H1 (cell line): Measurements from ENCODE around the gene SMG9. TPM values are rescaled to one million over a fixed set of nuclear protein-coding genes. Genes with fewer than 3 reads are reported as not detected.

ENCODE experiments used
- CTCF ChIA-PET: fragments of 300-600 bp; sonication (Branson Sonifier 250); formaldehyde crosslinking; loops from one replicate; lab custom pipeline; 2021; ENCODE audit not compliant: partially characterized antibody; lab: Charles Lee
- POLR2A ChIA-PET: fragments of 300-600 bp; sonication (Branson Sonifier 250); formaldehyde crosslinking; loops from one replicate; lab custom pipeline; 2021; ENCODE audit warnings: inconsistent platforms; ENCODE audit not compliant: partially characterized antibody; lab: Charles Lee
- DNase-seq, 2 experiments: peaks; one replicate each; pipeline versions ENCODE4 v3.0.0 to v3.0.0-alpha.2; 2010 to 2022; ENCODE audit warnings: low spot score in 2 of 2, low read depth in 1 of 2, mixed read lengths in 1 of 2
- FAIRE-seq: peaks from 2 replicates; lab custom pipeline; 2011; peaks lifted over from hg19 to GRCh38; lab: Jason Lieb, UNC
- H2AFZ ChIP-seq: 2 replicates; pipeline ENCODE4 v1.8.1; 2012; ENCODE audit warnings: low read length, inconsistent platforms
- H2AK5ac ChIP-seq: 2 replicates; pipeline ENCODE4 v1.6.1; 2013; ENCODE audit warnings: low read depth, low read length
- H2BK120ac ChIP-seq: replicated peaks from 2 replicates; pipeline ENCODE3; 2013; ENCODE audit warnings: low read depth, low read length, inconsistent platforms
- H2BK12ac ChIP-seq: 2 replicates; pipeline ENCODE4 v1.6.1; 2013; ENCODE audit warnings: low read depth, low read length
- H2BK15ac ChIP-seq: 2 replicates; pipeline ENCODE4 v1.6.1; 2013; ENCODE audit warnings: low read length
- H2BK20ac ChIP-seq: 2 replicates; pipeline ENCODE4 v1.6.1; 2013; ENCODE audit warnings: low read length
- H2BK5ac ChIP-seq: 2 replicates; pipeline ENCODE4 v1.6.1; 2013; ENCODE audit warnings: low read depth, low read length
- H3K14ac ChIP-seq: 2 replicates; pipeline ENCODE4 v1.6.1; 2013; ENCODE audit warnings: inconsistent platforms; ENCODE audit not compliant: insufficient read length
- H3K18ac ChIP-seq: 2 replicates; pipeline ENCODE4 v1.6.1; 2013; ENCODE audit warnings: low read length; ENCODE audit errors: extremely low read depth
- H3K23ac ChIP-seq: 2 replicates; pipeline ENCODE4 v1.6.1; 2013; ENCODE audit warnings: inconsistent platforms; ENCODE audit not compliant: insufficient read length
- H3K23me2 ChIP-seq: 2 replicates; pipeline ENCODE4 v1.6.1; 2013; ENCODE audit warnings: low read depth, low read length
- H3K27ac ChIP-seq: 2 replicates; pipeline ENCODE4 v1.6.1; 2011; ENCODE audit warnings: low read depth, low read length, inconsistent platforms
- H3K27me3 ChIP-seq, 4 experiments: replicated peaks in 1 of 4; 1 replicate in 1 of 4; 2 replicates in 3 of 4; pipeline versions ENCODE4 v1.6.1 to v1.8.1; 2011 to 2013; ENCODE audit warnings: low read length in 3 of 4, mild to moderate bottlenecking in 3 of 4, inconsistent platforms in 2 of 4, mixed read lengths in 2 of 4, moderate library complexity in 1 of 4; ENCODE audit not compliant: control insufficient read depth in 3 of 4, insufficient read depth in 3 of 4; ENCODE audit errors: extremely low read depth in 1 of 4
- H3K36me3 ChIP-seq, 4 experiments: 2 replicates each; pipeline versions ENCODE4 v1.6.1 to v1.8.1; 2011 to 2013; ENCODE audit warnings: mild to moderate bottlenecking in 4 of 4, low read length in 3 of 4, moderate library complexity in 2 of 4, control low read depth in 1 of 4, inconsistent platforms in 1 of 4; ENCODE audit not compliant: insufficient read depth in 4 of 4, control insufficient read depth in 2 of 4
- H3K4ac ChIP-seq: replicated peaks from 2 replicates; pipeline ENCODE3; 2013; ENCODE audit warnings: low read length, low read depth, mixed read lengths, inconsistent platforms; ENCODE audit not compliant: insufficient read length
- H3K4me1 ChIP-seq, 4 experiments: replicated peaks in 1 of 4; 1 replicate in 1 of 4; 2 replicates in 3 of 4; pipeline versions ENCODE4 v1.6.1 to v1.8.1; 2011 to 2013; ENCODE audit warnings: low read length in 3 of 4, inconsistent platforms in 2 of 4, mixed read lengths in 1 of 4; ENCODE audit not compliant: insufficient read depth in 4 of 4, control insufficient read depth in 3 of 4
- H3K4me2 ChIP-seq, 2 experiments: 2 replicates each; pipeline versions ENCODE4 v1.6.1 to v1.8.1; 2011 to 2013; ENCODE audit warnings: low read depth in 2 of 2, low read length in 2 of 2, control low read depth in 1 of 2, inconsistent platforms in 1 of 2, mild to moderate bottlenecking in 1 of 2; ENCODE audit not compliant: insufficient read depth in 1 of 2
- H3K4me3 ChIP-seq, 4 experiments: fragments of 200-600, 300-600 bp in 1 of 4; sonication (generic), shearing (Covaris generic), sonication (Bioruptor Twin) in 1 of 4; 2 replicates each; pipeline versions ENCODE4 v1.5.1 to v1.8.1; 2011 to 2016; ENCODE audit warnings: low read length in 4 of 4, low read depth in 3 of 4, control low read depth in 2 of 4, inconsistent platforms in 2 of 4, mild to moderate bottlenecking in 2 of 4, mixed read lengths in 1 of 4, moderate library complexity in 1 of 4; ENCODE audit not compliant: insufficient read depth in 2 of 4; ENCODE audit errors: extremely low read depth in 1 of 4
- H3K56ac ChIP-seq: replicated peaks from 2 replicates; pipeline ENCODE3; 2013; ENCODE audit warnings: low read depth, mild to moderate bottlenecking, mixed read lengths, low read length, inconsistent platforms; ENCODE audit not compliant: insufficient read length
- H3K79me1 ChIP-seq: 2 replicates; pipeline ENCODE4 v1.6.1; 2013; ENCODE audit warnings: low read depth, low read length, control low read depth
- H3K79me2 ChIP-seq, 2 experiments: 2 replicates each; pipeline versions ENCODE4 v1.6.1 to v1.8.1; 2012 to 2013; ENCODE audit warnings: low read length in 2 of 2, mild to moderate bottlenecking in 2 of 2, inconsistent platforms in 1 of 2; ENCODE audit not compliant: insufficient read depth in 2 of 2, control insufficient read depth in 1 of 2
- H3K9ac ChIP-seq, 4 experiments: replicated peaks in 1 of 4; 1 replicate in 1 of 4; 2 replicates in 3 of 4; pipeline versions ENCODE4 v1.6.1 to v1.8.1; 2011 to 2013; ENCODE audit warnings: low read depth in 3 of 4, low read length in 3 of 4, control low read depth in 2 of 4, mild to moderate bottlenecking in 2 of 4, moderate library complexity in 2 of 4, inconsistent platforms in 1 of 4; ENCODE audit errors: extremely low read depth in 1 of 4
- H3K9me3 ChIP-seq, 2 experiments: 2 replicates each; pipeline versions ENCODE4 v1.6.1 to v1.8.1; 2012 to 2013; ENCODE audit warnings: mild to moderate bottlenecking in 2 of 2, moderate library complexity in 2 of 2, control low read depth in 1 of 2, inconsistent platforms in 1 of 2, low read depth in 1 of 2, low read length in 1 of 2, mixed read lengths in 1 of 2; ENCODE audit not compliant: insufficient read depth in 2 of 2
- H4K20me1 ChIP-seq, 2 experiments: replicated peaks in 1 of 2; 2 replicates each; pipeline versions ENCODE3 to v1.8.1; 2011 to 2013; ENCODE audit warnings: inconsistent platforms in 2 of 2, low read length in 2 of 2, mild to moderate bottlenecking in 1 of 2; ENCODE audit not compliant: insufficient read depth in 2 of 2, control insufficient read depth in 1 of 2
- H4K5ac ChIP-seq: 2 replicates; pipeline ENCODE4 v1.6.1; 2013; ENCODE audit warnings: low read length, low read depth, mixed read lengths, inconsistent platforms; ENCODE audit not compliant: insufficient read length
- H4K8ac ChIP-seq: 2 replicates; pipeline ENCODE4 v1.8.0; 2013; ENCODE audit warnings: mild to moderate bottlenecking, moderate library complexity, low read length, inconsistent platforms; ENCODE audit not compliant: insufficient read depth; ENCODE audit errors: extremely low read depth
- H4K91ac ChIP-seq: replicated peaks from 2 replicates; pipeline ENCODE3; 2013; ENCODE audit warnings: low read length, mixed read lengths, inconsistent platforms; ENCODE audit not compliant: insufficient read length
- BCL11A ChIP-seq, 2 experiments: IDR thresholded peaks; one replicate each; pipeline ENCODE4 v1.6.1; 2011; ENCODE audit warnings: low read depth in 2 of 2, low read length in 2 of 2, mild to moderate bottlenecking in 2 of 2
- BRCA1 ChIP-seq: IDR thresholded peaks from 2 replicates; pipeline ENCODE4 v1.6.1; 2012; ENCODE audit warnings: low read depth, low read length, improper control_type of control experiment
- CREB1 ChIP-seq: IDR thresholded peaks from 2 replicates; pipeline ENCODE4 v1.6.1; 2012; ENCODE audit warnings: inconsistent platforms
- EGR1 ChIP-seq: IDR thresholded peaks from 2 replicates; pipeline ENCODE4 v1.6.1; 2011; ENCODE audit warnings: low read depth, low read length, borderline replicate concordance
- JUN ChIP-seq: IDR thresholded peaks from 2 replicates; pipeline ENCODE4 v1.6.1; 2011; ENCODE audit warnings: low read depth, mild to moderate bottlenecking, improper control_type of control experiment, low read length
- KDM4A ChIP-seq: IDR thresholded peaks from one replicate; pipeline ENCODE4 v1.7.1; 2012; ENCODE audit warnings: low read depth, mild to moderate bottlenecking, moderate library complexity, low read length, inconsistent platforms; ENCODE audit not compliant: severe bottlenecking
- POLR2AphosphoS5 ChIP-seq: IDR thresholded peaks from 2 replicates; pipeline ENCODE4 v1.6.1; 2011; ENCODE audit warnings: low read depth, low read length
- RBBP5 ChIP-seq: IDR thresholded peaks from 2 replicates; pipeline ENCODE4 v1.7.1; 2012; ENCODE audit warnings: low read depth, mild to moderate bottlenecking, inconsistent platforms, low read length, moderate library complexity, borderline replicate concordance
- RXRA ChIP-seq: IDR thresholded peaks from 2 replicates; pipeline ENCODE4 v1.6.1; 2011; ENCODE audit warnings: low read depth, mild to moderate bottlenecking, low read length, moderate library complexity; ENCODE audit not compliant: insufficient read depth
- SIX5 ChIP-seq: IDR thresholded peaks from 2 replicates; pipeline ENCODE4 v1.6.1; 2011; ENCODE audit warnings: mild to moderate bottlenecking, low read depth, low read length
- SP1 ChIP-seq: IDR thresholded peaks from 2 replicates; pipeline ENCODE4 v1.6.1; 2011; ENCODE audit warnings: low read depth, low read length
- SP2 ChIP-seq: IDR thresholded peaks from 2 replicates; pipeline ENCODE4 v1.6.1; 2012; ENCODE audit warnings: mild to moderate bottlenecking, low read length, inconsistent platforms
- SP4 ChIP-seq: IDR thresholded peaks from 2 replicates; pipeline ENCODE4 v1.6.1; 2012; ENCODE audit warnings: low read length, inconsistent platforms
- TAF1 ChIP-seq: IDR thresholded peaks from 2 replicates; pipeline ENCODE4 v1.6.1; 2011; ENCODE audit warnings: mild to moderate bottlenecking, low read depth, low read length
- YY1 ChIP-seq: IDR thresholded peaks from 2 replicates; pipeline ENCODE4 v1.6.1; 2011; ENCODE audit warnings: low read depth, mild to moderate bottlenecking, low read length
- WGBS, 2 experiments: shearing (Covaris generic) in 1 of 2; methylation state at CpG; one replicate each; pipeline versions ENCODE4 v1.1.6 to v1.1.7; 2013 to 2015; ENCODE audit warnings: low lambda C conversion rate in 2 of 2, mixed read lengths in 2 of 2, inconsistent platforms in 1 of 2, low coverage in 1 of 2, missing lambda C conversion rate in 1 of 2; ENCODE audit not compliant: insufficient replicate concordance in 2 of 2, insufficient coverage in 1 of 2, insufficient read length in 1 of 2; ENCODE audit errors: extremely low coverage in 1 of 2, missing lambda C conversion rate in 1 of 2; 5-methylcytosine and 5-hydroxymethylcytosine counted together
- polyA plus RNA-seq, 7 experiments: library from polyadenylated mRNA; depleted of rRNA in 3 of 7; stranded (reverse) in 5 of 7; unstranded in 2 of 7; fragments of >200 nt in 5 of 7; fragments of 200-250 nt in 2 of 7; gene quantifications; 1 replicate in 5 of 7; 2 replicates in 1 of 7; 4 replicates in 1 of 7; pipeline versions ENCODE4 v1.2.1 to v1.2.3, GENCODE V29; 2011 to 2013; ENCODE audit warnings: missing spikeins in 2 of 7, mixed read lengths in 2 of 7
- total RNA-seq: library from RNA; stranded (reverse); fragmentation: NEBNext Ultra II Directional; extraction: Animal tissue kit (Norgen Biotek cat#: 25700); gene quantifications from 2 replicates; pipeline ENCODE4 v1.2.1, GENCODE V29; 2021
- TF ChIP-seq, protein P1 (sequence below): IDR thresholded peaks from 2 replicates; pipeline ENCODE4 v1.6.1; 2012; ENCODE audit warnings: inconsistent platforms

Gene SMG9
- total and polyA plus RNA-seq, 2 of the 8 experiments (the other 6 are each of a cell fraction or from before 2014, with no cell fraction given): 20.4 to 28.7 TPM

DNA sequence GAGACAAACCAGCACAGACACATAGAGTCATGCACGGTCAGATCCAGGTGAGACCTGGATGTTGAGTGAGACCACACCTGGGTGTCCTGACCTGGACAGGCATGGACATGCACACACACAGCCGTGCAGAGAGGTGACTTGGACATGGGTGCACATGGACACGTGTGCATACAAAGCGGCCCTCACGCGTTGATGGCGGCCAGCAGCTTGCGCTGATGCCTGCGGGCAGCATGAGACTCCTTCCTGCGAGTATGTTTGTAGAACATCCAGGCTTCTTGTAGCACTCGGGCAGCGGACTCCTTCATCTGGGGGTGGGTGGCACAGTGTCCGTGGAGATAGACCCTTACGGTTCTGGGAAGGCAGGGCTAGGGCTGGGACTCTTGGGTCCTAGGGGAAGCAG is 14.5 kb upstream of the SMG9 start:
- Histone ChIP-seq H4K5ac (no peak overlapping the region), H3K4ac (no peak overlapping the region), H3K79me1 (no peaks in the 10 kb centered on the region), H3K14ac (no peak overlapping the region), H3K9ac (no peak overlapping the region), H3K9me3 (no peaks in the 10 kb centered on the region), H2AFZ (no peak overlapping the region), H3K27ac (no peak overlapping the region), H2BK15ac (no peak overlapping the region), H2BK120ac (no peak overlapping the region), H3K18ac (no peak overlapping the region), H4K20me1 (peaks cover 0 to 2% of the 10 kb centered on the region in 2 experiments), H3K4me1 (peaks cover 4 to 15% (median 5%) of the 10 kb centered on the region in 4 experiments; a peak in 5 of 7 replicates), H3K27me3 (peaks cover 11 to 32% (median 23%) of the 10 kb centered on the region in 4 experiments), H3K36me3 (no peaks in the 10 kb centered on the region), H3K23ac (no peak overlapping the region), H3K23me2 (peaks cover 5% of the 10 kb centered on the region), H2BK12ac (peak overlapping the region; percentile 35; the same call in 1 of the 2 replicates), H4K8ac (no peak overlapping the region), H2AK5ac (no peak overlapping the region), H2BK20ac (no peak overlapping the region), H3K56ac (no peak overlapping the region), H2BK5ac (no peak overlapping the region), H3K4me2 (no peak overlapping the region), H3K4me3 (no peak overlapping the region), H3K79me2 (no peaks in the 10 kb centered on the region), H4K91ac (no peak overlapping the region)
- DNase-seq: no peak
- no peak for FAIRE-seq
- CTCF ChIA-PET: interaction anchor here (8.5 to 37.0 kb wide), 3 partner anchors 10 to 42 kb away, joined by 67 to 703 read pairs (median 703); partner anchors contain the start of genes KCNN4 and SMG9
- POLR2A ChIA-PET: interaction anchor here (0.8 to 1.9 kb wide), 2 partner anchors 14 kb away, joined by 4 to 10 read pairs; partner anchors contain the start of gene SMG9
- WGBS, 2 experiments: 93% methylated on average over 14 of the region's 14 CpGs; no CpG with 5 or more reads in 1 of the 2 experiments
- TF ChIP-seq SP4: no peak
- no peak for TF ChIP-seq RBBP5
- TF ChIP-seq TAF1: no peak
- no peak for TF ChIP-seq RXRA
- TF ChIP-seq BCL11A (IDR thresholded peaks at IDR 0.05; ENCODE audit: low read depth in 2 of 2, low read length in 2 of 2): no peak
- no peak for TF ChIP-seq BRCA1
- TF ChIP-seq CREB1: no peak
- no peak for TF ChIP-seq SIX5
- no peak for TF ChIP-seq JUN
- no peak for TF ChIP-seq KDM4A
- no peak for TF ChIP-seq SP2
- TF ChIP-seq EGR1: no peak
- TF ChIP-seq YY1: no peak
- no peak for TF ChIP-seq POLR2AphosphoS5
- TF ChIP-seq, protein P1, sequence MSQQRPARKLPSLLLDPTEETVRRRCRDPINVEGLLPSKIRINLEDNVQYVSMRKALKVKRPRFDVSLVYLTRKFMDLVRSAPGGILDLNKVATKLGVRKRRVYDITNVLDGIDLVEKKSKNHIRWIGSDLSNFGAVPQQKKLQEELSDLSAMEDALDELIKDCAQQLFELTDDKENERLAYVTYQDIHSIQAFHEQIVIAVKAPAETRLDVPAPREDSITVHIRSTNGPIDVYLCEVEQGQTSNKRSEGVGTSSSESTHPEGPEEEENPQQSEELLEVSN: no peak
- no peak for TF ChIP-seq SP1
